HEK293 (cell line): ENCODE results near the gene CBX1.
A peak's percentile ranks its signal among the peaks of the same experiment; 100 is the strongest.

Experiments
- AEBP2 ChIP-seq: fragments of 450-650 bp; formaldehyde crosslinking; IDR thresholded peaks from 2 replicates; pipeline ENCODE4 v1.5.1; 2016; ENCODE audit warnings: missing biosample characterization, missing genetic modification characterization, borderline replicate concordance
- BCL6B ChIP-seq: fragments of 450-650 bp; formaldehyde crosslinking; IDR thresholded peaks from 2 replicates; pipeline ENCODE4 v1.5.1; 2017; ENCODE audit warnings: missing biosample characterization, missing genetic modification characterization
- GLI2 ChIP-seq: fragments of 450-650 bp; formaldehyde crosslinking; IDR thresholded peaks from 2 replicates; pipeline ENCODE4; 2017; ENCODE audit warnings: missing biosample characterization, missing genetic modification characterization, low read depth, borderline replicate concordance
- MZF1 ChIP-seq: fragments of 450-650 bp; formaldehyde crosslinking; IDR thresholded peaks from 2 replicates; pipeline ENCODE4 v1.5.1; 2017; ENCODE audit warnings: missing biosample characterization, missing genetic modification characterization, borderline replicate concordance
- PRDM10 ChIP-seq: fragments of 450-650 bp; formaldehyde crosslinking; IDR thresholded peaks from 2 replicates; pipeline ENCODE4 v1.5.1; 2016; ENCODE audit warnings: missing biosample characterization, missing genetic modification characterization
- REPIN1 ChIP-seq: fragments of 450-650 bp; formaldehyde crosslinking; IDR thresholded peaks from 2 replicates; pipeline ENCODE4 v1.5.1; 2017; ENCODE audit warnings: missing biosample characterization, missing genetic modification characterization, low read depth
- TRIM28 ChIP-seq: IDR thresholded peaks from 2 replicates; pipeline ENCODE4 v1.6.1; 2011; ENCODE audit warnings: low read length, control low read depth, borderline replicate concordance
- ZNF121 ChIP-seq: fragments of 450-650 bp; formaldehyde crosslinking; IDR thresholded peaks from 2 replicates; pipeline ENCODE4 v1.5.1; 2016; ENCODE audit warnings: missing biosample characterization, missing genetic modification characterization
- ZNF138 ChIP-seq: fragments of 450-650 bp; formaldehyde crosslinking; IDR thresholded peaks from 2 replicates; pipeline ENCODE4 v1.5.1; 2016; ENCODE audit warnings: missing biosample characterization, missing genetic modification characterization, borderline replicate concordance
- ZNF214 ChIP-seq: fragments of 450-650 bp; formaldehyde crosslinking; IDR thresholded peaks from 2 replicates; pipeline ENCODE4 v1.5.1; 2017; ENCODE audit warnings: missing biosample characterization, mild to moderate bottlenecking, missing genetic modification characterization, borderline replicate concordance
- ZNF223 ChIP-seq: fragments of 450-650 bp; formaldehyde crosslinking; IDR thresholded peaks from 2 replicates; pipeline ENCODE4 v1.5.1; 2016; ENCODE audit warnings: missing biosample characterization, missing genetic modification characterization
- ZNF23 ChIP-seq: fragments of 450-650 bp; formaldehyde crosslinking; IDR thresholded peaks from 2 replicates; pipeline ENCODE4 v1.5.1; 2016; ENCODE audit warnings: missing biosample characterization, missing genetic modification characterization, borderline replicate concordance
- ZNF280D ChIP-seq: fragments of 450-650 bp; formaldehyde crosslinking; IDR thresholded peaks from 2 replicates; pipeline ENCODE4 v1.5.1; 2016; ENCODE audit warnings: missing biosample characterization, missing genetic modification characterization
- ZNF311 ChIP-seq: fragments of 450-650 bp; formaldehyde crosslinking; IDR thresholded peaks from 2 replicates; pipeline ENCODE4 v1.5.1; 2017; ENCODE audit warnings: missing biosample characterization, missing genetic modification characterization, borderline replicate concordance
- ZNF426 ChIP-seq: fragments of 450-650 bp; formaldehyde crosslinking; IDR thresholded peaks from 2 replicates; pipeline ENCODE4 v1.5.1; 2017; ENCODE audit warnings: missing biosample characterization, missing genetic modification characterization, mild to moderate bottlenecking, inconsistent platforms, moderate library complexity
- ZNF530 ChIP-seq: fragments of 450-650 bp; formaldehyde crosslinking; IDR thresholded peaks from 2 replicates; pipeline ENCODE4 v1.5.1; 2016; ENCODE audit warnings: low read depth, missing biosample characterization, missing genetic modification characterization
- ZNF560 ChIP-seq: fragments of 450-650 bp; formaldehyde crosslinking; IDR thresholded peaks from 2 replicates; pipeline ENCODE4 v1.5.1; 2017; ENCODE audit warnings: missing biosample characterization, missing genetic modification characterization, borderline replicate concordance
- ZNF600 ChIP-seq: fragments of 450-650 bp; formaldehyde crosslinking; IDR thresholded peaks from 2 replicates; pipeline ENCODE4 v1.5.1; 2016; ENCODE audit warnings: missing biosample characterization, missing genetic modification characterization
- ZNF624 ChIP-seq: fragments of 450-650 bp; formaldehyde crosslinking; IDR thresholded peaks from 2 replicates; pipeline ENCODE4 v1.5.1; 2017; ENCODE audit warnings: missing biosample characterization, missing genetic modification characterization
- ZNF626 ChIP-seq: fragments of 450-650 bp; sonication (Bioruptor Pico); formaldehyde crosslinking; IDR thresholded peaks from 2 replicates; pipeline ENCODE4 v1.5.1; 2018; ENCODE audit warnings: missing biosample characterization, missing genetic modification characterization, inconsistent platforms
- ZNF660 ChIP-seq: fragments of 450-650 bp; IDR thresholded peaks from 2 replicates; pipeline ENCODE4 v1.5.1; 2018; ENCODE audit warnings: missing biosample characterization, mild to moderate bottlenecking, missing genetic modification characterization
- ZNF677 ChIP-seq: fragments of 450-650 bp; IDR thresholded peaks from 2 replicates; pipeline ENCODE4 v1.5.0; 2018; ENCODE audit warnings: missing biosample characterization, mild to moderate bottlenecking, missing genetic modification characterization, moderate library complexity
- ZNF707 ChIP-seq: fragments of 450-650 bp; formaldehyde crosslinking; IDR thresholded peaks from 2 replicates; pipeline ENCODE4 v1.5.1; 2016; ENCODE audit warnings: missing biosample characterization, missing genetic modification characterization
- ZNF785 ChIP-seq: fragments of 450-650 bp; formaldehyde crosslinking; IDR thresholded peaks from 2 replicates; pipeline ENCODE4 v1.5.1; 2016; ENCODE audit warnings: missing biosample characterization, missing genetic modification characterization
- ZNF837 ChIP-seq: fragments of 450-650 bp; formaldehyde crosslinking; IDR thresholded peaks from 2 replicates; pipeline ENCODE4 v1.5.1; 2016; ENCODE audit warnings: missing biosample characterization, missing genetic modification characterization
- TF ChIP-seq, protein P1 (sequence below): sonication (generic); formaldehyde crosslinking; IDR thresholded peaks from 2 replicates; pipeline ENCODE4 v1.8.1; 2022; ENCODE audit warnings: mild to moderate bottlenecking, moderate library complexity, missing genetic modification reagents
- TF ChIP-seq, protein P2 (sequence below): fragments of 450-650 bp; formaldehyde crosslinking; IDR thresholded peaks from 2 replicates; pipeline ENCODE4 v1.5.1; 2016; ENCODE audit warnings: missing biosample characterization, missing genetic modification characterization

Gene CBX1

GRCh38 chr17:48051706-48052486, 49.4 kb downstream of the CBX1 start (continued):
- TF ChIP-seq PRDM10 (tag by site-specific recombination) (peak; percentile 89), ZNF530 (tag by site-specific recombination) (no peak), ZNF121 (tag by site-specific recombination) (no peak), AEBP2 (no peak), ZNF223 (no peak), ZNF707 (tag by site-specific recombination) (no peak), ZNF138 (tag by site-specific recombination) (no peak), BCL6B (tag by site-specific recombination) (no peak), ZNF837 (tag by site-specific recombination) (no peak), ZNF214 (tag by site-specific recombination) (no peak), ZNF600 (tag by site-specific recombination) (peak; percentile 84), ZNF280D (tag by site-specific recombination) (no peak), ZNF626 (tag by site-specific recombination) (no peak), MZF1 (tag by site-specific recombination) (no peak; the same call in 1 of the 2 replicates), ZNF677 (tag by site-specific recombination) (no peak), REPIN1 (tag by site-specific recombination) (no peak), ZNF23 (tag by site-specific recombination) (no peak), ZNF311 (tag by site-specific recombination) (no peak), GLI2 (tag by site-specific recombination) (no peak), ZNF785 (tag by site-specific recombination) (no peak), ZNF624 (tag by site-specific recombination) (no peak), ZNF426 (tag by site-specific recombination) (no peak), ZNF660 (tag by site-specific recombination) (no peak), ZNF560 (tag by site-specific recombination) (no peak), TRIM28 (no peak)
- TF ChIP-seq, protein P1, sequence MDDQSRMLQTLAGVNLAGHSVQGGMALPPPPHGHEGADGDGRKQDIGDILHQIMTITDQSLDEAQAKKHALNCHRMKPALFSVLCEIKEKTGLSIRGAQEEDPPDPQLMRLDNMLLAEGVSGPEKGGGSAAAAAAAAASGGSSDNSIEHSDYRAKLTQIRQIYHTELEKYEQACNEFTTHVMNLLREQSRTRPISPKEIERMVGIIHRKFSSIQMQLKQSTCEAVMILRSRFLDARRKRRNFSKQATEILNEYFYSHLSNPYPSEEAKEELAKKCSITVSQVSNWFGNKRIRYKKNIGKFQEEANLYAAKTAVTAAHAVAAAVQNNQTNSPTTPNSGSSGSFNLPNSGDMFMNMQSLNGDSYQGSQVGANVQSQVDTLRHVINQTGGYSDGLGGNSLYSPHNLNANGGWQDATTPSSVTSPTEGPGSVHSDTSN (CRISPR knock-in tag): no peak
- TF ChIP-seq, protein P2, sequence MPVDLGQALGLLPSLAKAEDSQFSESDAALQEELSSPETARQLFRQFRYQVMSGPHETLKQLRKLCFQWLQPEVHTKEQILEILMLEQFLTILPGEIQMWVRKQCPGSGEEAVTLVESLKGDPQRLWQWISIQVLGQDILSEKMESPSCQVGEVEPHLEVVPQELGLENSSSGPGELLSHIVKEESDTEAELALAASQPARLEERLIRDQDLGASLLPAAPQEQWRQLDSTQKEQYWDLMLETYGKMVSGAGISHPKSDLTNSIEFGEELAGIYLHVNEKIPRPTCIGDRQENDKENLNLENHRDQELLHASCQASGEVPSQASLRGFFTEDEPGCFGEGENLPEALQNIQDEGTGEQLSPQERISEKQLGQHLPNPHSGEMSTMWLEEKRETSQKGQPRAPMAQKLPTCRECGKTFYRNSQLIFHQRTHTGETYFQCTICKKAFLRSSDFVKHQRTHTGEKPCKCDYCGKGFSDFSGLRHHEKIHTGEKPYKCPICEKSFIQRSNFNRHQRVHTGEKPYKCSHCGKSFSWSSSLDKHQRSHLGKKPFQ (tag by site-specific recombination): no peak
